K562 (cell line): ENCODE measurements around the gene CBFA2T3. TPM values are rescaled to one million over a fixed set of nuclear protein-coding genes. Genes with fewer than 3 reads are reported as not detected.

Experiments
- ARID2 ChIP-seq: fragments of 450-650 bp; IDR thresholded peaks from 2 replicates; pipeline ENCODE4 v1.6.1; 2017; ENCODE audit warnings: antibody characterized with exemption, mild to moderate bottlenecking
- ATF3 ChIP-seq, 2 experiments: fragments of 450-650 bp in 1 of 2; sonication (generic) in 1 of 2; formaldehyde crosslinking in 1 of 2; IDR thresholded peaks in 1 of 2; conservative IDR thresholded peaks in 1 of 2; 2 replicates each; pipeline versions ENCODE4 v1.6.1 to v1.8.1; 2016 to 2023; ENCODE audit warnings: mild to moderate bottlenecking in 2 of 2, moderate library complexity in 2 of 2, inconsistent platforms in 1 of 2, missing genetic modification reagents in 1 of 2
- BMI1 ChIP-seq: fragments of 150-350 bp; IDR thresholded peaks from 2 replicates; pipeline ENCODE4 v1.6.1; 2014; ENCODE audit warnings: low read length
- CC2D1A ChIP-seq: fragments of 450-650 bp; IDR thresholded peaks from 2 replicates; pipeline ENCODE4 v1.6.1; 2017; ENCODE audit warnings: mild to moderate bottlenecking
- COPS2 ChIP-seq: fragments of 450-650 bp; conservative IDR thresholded peaks from 2 replicates; pipeline ENCODE4 v1.6.1; 2016; ENCODE audit warnings: mild to moderate bottlenecking, moderate library complexity
- DIDO1 ChIP-seq: fragments of 450-650 bp; IDR thresholded peaks from 2 replicates; pipeline ENCODE4 v1.6.1; 2016; ENCODE audit warnings: low read depth, missing biosample characterization, missing genetic modification characterization
- ELF2 ChIP-seq: fragments of 250-450 bp; sonication (Bioruptor Pico); IDR thresholded peaks from 2 replicates; pipeline ENCODE4 v1.5.0; 2021; ENCODE audit warnings: mild to moderate bottlenecking
- FIP1L1 ChIP-seq: fragments of 200-400 bp; formaldehyde crosslinking; IDR thresholded peaks from 2 replicates; pipeline ENCODE4 v1.6.1; 2018; ENCODE audit warnings: mild to moderate bottlenecking, low read depth, low read length; ENCODE audit not compliant: poor library complexity, severe bottlenecking
- HDGF ChIP-seq: fragments of 450-650 bp; IDR thresholded peaks from 2 replicates; pipeline ENCODE4 v1.6.1; 2016
- KDM5B ChIP-seq: fragments of 200-600 bp; sonication (generic); IDR thresholded peaks from 2 replicates; pipeline ENCODE4 v1.6.1; 2012; ENCODE audit warnings: low read depth, mild to moderate bottlenecking, moderate library complexity, low read length, control low read depth, inconsistent platforms; ENCODE audit not compliant: insufficient replicate concordance
- KLF10 ChIP-seq: fragments of 250-450 bp; sonication (Bioruptor Pico); IDR thresholded peaks from 2 replicates; pipeline ENCODE4 v1.6.1; 2021; ENCODE audit warnings: matching md5 sums
- PHF20 ChIP-seq: fragments of 450-650 bp; IDR thresholded peaks from 2 replicates; pipeline ENCODE4 v1.6.1; 2018; ENCODE audit not compliant: partially characterized antibody
- RFX1 ChIP-seq: fragments of 450-650 bp; IDR thresholded peaks from 2 replicates; pipeline ENCODE4 v1.6.1; 2016; ENCODE audit warnings: mild to moderate bottlenecking, moderate library complexity
- RREB1 ChIP-seq: fragments of 250-450 bp; sonication (Bioruptor Pico); IDR thresholded peaks from 2 replicates; pipeline ENCODE4 v1.4.0; 2020
- THAP7 ChIP-seq: fragments of 250-450 bp; sonication (Bioruptor Pico); IDR thresholded peaks from 2 replicates; pipeline ENCODE4 v1.5.0; 2021
- ZBTB7A ChIP-seq: IDR thresholded peaks from 2 replicates; pipeline ENCODE4 v1.6.1; 2011; ENCODE audit warnings: low read depth, mild to moderate bottlenecking, low read length, moderate library complexity, borderline replicate concordance; ENCODE audit not compliant: control insufficient read depth
- ZNF3 ChIP-seq: fragments of 250-450 bp; sonication (Bioruptor Pico); IDR thresholded peaks from 2 replicates; pipeline ENCODE4 v1.5.0; 2021; ENCODE audit warnings: mild to moderate bottlenecking, moderate library complexity
- ZNF639 ChIP-seq, 2 experiments: fragments of 200-800 bp in 1 of 2; sonication (Bioruptor generic) in 1 of 2; sonication (generic) in 1 of 2; formaldehyde crosslinking in 1 of 2; IDR thresholded peaks in 1 of 2; conservative IDR thresholded peaks in 1 of 2; 2 replicates each; pipeline versions ENCODE4 v1.5.0 to v1.6.1; 2016 to 2020; ENCODE audit warnings: missing compliant biosample characterization in 1 of 2, missing genetic modification characterization in 1 of 2, missing genetic modification reagents in 1 of 2
- polyA plus RNA-seq, 8 experiments: library from polyadenylated mRNA; depleted of rRNA in 4 of 8; stranded (reverse) in 5 of 8; unstranded in 3 of 8; fragments of >200 nt; fragmentation: Nextera tagmentation in 2 of 8; fragmentation: Illumina TruSeq in 1 of 8; extraction: Ambion mirVana in 2 of 8; extraction: Trizol in 1 of 8; gene quantifications; 2 replicates each; pipeline versions ENCODE4 v1.2.1 to v1.2.3, GENCODE V29; 2011 to 2014; ENCODE audit warnings: inconsistent platforms in 1 of 8, missing spikeins in 1 of 8
- total RNA-seq, 7 experiments: library from RNA; depleted of rRNA in 6 of 7; stranded (reverse); fragments of >200 nt in 6 of 7; fragmentation: Illumina TruSeq in 2 of 7; extraction: Trizol in 2 of 7; gene quantifications; 2 replicates each; pipeline versions ENCODE4 v1.2.1 to v1.2.3, GENCODE V29; 2011 to 2021; ENCODE audit warnings: low replicate concordance in 1 of 7

The CBFA2T3 gene
- total and polyA plus RNA-seq, 9 of the 15 experiments (the other 6 are each of a cell fraction or from before 2014, with no cell fraction given): 2.3 to 145 (median 6.7) TPM

- TF ChIP-seq RREB1 (CRISPR knock-in tag): peak; percentile 78; the same call in 1 of the 2 replicates
- 0 out of 2 replicates have a peak, but pooled peaks have one; percentile 44 for TF ChIP-seq ELF2
- no peak for TF ChIP-seq KLF10 (CRISPR knock-in tag)
- TF ChIP-seq ARID2: no peak
- peak; percentile 96 for TF ChIP-seq BMI1
- peak; percentile 5 for TF ChIP-seq FIP1L1
- TF ChIP-seq KDM5B: peak; percentile 89
- TF ChIP-seq ZNF639 (CRISPR knock-in tag; conservative IDR thresholded peaks at IDR 0.05 in 1 of 2, IDR thresholded peaks at IDR 0.05 in 1 of 2): 0 out of 4 replicates have a peak, but pooled peaks of 1 of the 2 experiments have one; percentile 50
- peak; percentile 90 for TF ChIP-seq PHF20
- TF ChIP-seq CC2D1A: 0 out of 2 replicates have a peak, but pooled peaks have one; percentile 28
- TF ChIP-seq ATF3 (IDR thresholded peaks at IDR 0.05): peak; percentile 38; the same call in 1 of the 2 replicates
- no peak for TF ChIP-seq ATF3 (CRISPR knock-in tag; conservative IDR thresholded peaks at IDR 0.05)
- TF ChIP-seq DIDO1 (tag): peak; percentile 75
- no peak for TF ChIP-seq HDGF
- no peak for TF ChIP-seq ZNF3 (CRISPR knock-in tag)
- no peak for TF ChIP-seq THAP7
- TF ChIP-seq ZBTB7A: 0 out of 2 replicates have a peak, but pooled peaks have one; percentile 13
- peak; percentile 85 for TF ChIP-seq RFX1
- no peak for TF ChIP-seq COPS2
Measured at GRCh38 chr16:88856828-88857727, 119.9 kb downstream of the CBFA2T3 start, which contains the start of the genes GALNS and TRAPPC2L (continued).
